Measurements from ENCODE around the gene ZNF101. TPM values are rescaled to one million over a fixed set of nuclear protein-coding genes. Genes with fewer than 3 reads are reported as not detected.
A peak's percentile ranks its signal among the peaks of the same experiment; 100 is the strongest.

Gene ZNF101
- total RNA-seq, 2 donors from 2014 or later: 53.2 to 62.9 TPM

- Histone ChIP-seq H3K27me3 (ENCODE audit: control insufficient read depth, insufficient read depth, low read length, poor library complexity, severe bottlenecking) (no peaks in the 10 kb centered on the region), H3K9me3 (ENCODE audit: control insufficient read depth, low read length) (no peaks in the 10 kb centered on the region), H3K4me3 (ENCODE audit: low read length) (no peak overlapping the region), H3K9ac (ENCODE audit: extremely low read depth, low read length, poor library complexity, severe bottlenecking) (no peak overlapping the region), H3K36me3 (ENCODE audit: control insufficient read depth, insufficient read depth, low read length) (peaks cover 67% of the 10 kb centered on the region), H3K4me1 (ENCODE audit: control insufficient read depth, insufficient read depth, low read length) (no peaks in the 10 kb centered on the region), H3K27ac (ENCODE audit: low read depth, low read length) (no peak overlapping the region)
- no peak for DNase-seq
- Mint-ChIP-seq H3K9me3 (no peaks in the 10 kb centered on the region), H3K4me1 (peaks cover 13% of the 10 kb centered on the region), H3K27me3 (ENCODE audit: insufficient read depth) (no peaks in the 10 kb centered on the region), H3K27ac (no peak overlapping the region), H3K36me3 (ENCODE audit: low read depth) (peaks cover 63% of the 10 kb centered on the region), H3K4me3 (no peak overlapping the region)
- WGBS, 2 experiments (ENCODE audit: insufficient coverage in 1 of 2, insufficient read length in 1 of 2): 93 to 99% methylated on average over 10 of the region's 10 CpGs
- TF ChIP-seq, protein P1, sequence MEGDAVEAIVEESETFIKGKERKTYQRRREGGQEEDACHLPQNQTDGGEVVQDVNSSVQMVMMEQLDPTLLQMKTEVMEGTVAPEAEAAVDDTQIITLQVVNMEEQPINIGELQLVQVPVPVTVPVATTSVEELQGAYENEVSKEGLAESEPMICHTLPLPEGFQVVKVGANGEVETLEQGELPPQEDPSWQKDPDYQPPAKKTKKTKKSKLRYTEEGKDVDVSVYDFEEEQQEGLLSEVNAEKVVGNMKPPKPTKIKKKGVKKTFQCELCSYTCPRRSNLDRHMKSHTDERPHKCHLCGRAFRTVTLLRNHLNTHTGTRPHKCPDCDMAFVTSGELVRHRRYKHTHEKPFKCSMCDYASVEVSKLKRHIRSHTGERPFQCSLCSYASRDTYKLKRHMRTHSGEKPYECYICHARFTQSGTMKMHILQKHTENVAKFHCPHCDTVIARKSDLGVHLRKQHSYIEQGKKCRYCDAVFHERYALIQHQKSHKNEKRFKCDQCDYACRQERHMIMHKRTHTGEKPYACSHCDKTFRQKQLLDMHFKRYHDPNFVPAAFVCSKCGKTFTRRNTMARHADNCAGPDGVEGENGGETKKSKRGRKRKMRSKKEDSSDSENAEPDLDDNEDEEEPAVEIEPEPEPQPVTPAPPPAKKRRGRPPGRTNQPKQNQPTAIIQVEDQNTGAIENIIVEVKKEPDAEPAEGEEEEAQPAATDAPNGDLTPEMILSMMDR (conservative IDR thresholded peaks at IDR 0.05): no peak
Measured at GRCh38 chr19:19657397-19657783, 11.2 kb upstream of the ZNF101 start.

DNA sequence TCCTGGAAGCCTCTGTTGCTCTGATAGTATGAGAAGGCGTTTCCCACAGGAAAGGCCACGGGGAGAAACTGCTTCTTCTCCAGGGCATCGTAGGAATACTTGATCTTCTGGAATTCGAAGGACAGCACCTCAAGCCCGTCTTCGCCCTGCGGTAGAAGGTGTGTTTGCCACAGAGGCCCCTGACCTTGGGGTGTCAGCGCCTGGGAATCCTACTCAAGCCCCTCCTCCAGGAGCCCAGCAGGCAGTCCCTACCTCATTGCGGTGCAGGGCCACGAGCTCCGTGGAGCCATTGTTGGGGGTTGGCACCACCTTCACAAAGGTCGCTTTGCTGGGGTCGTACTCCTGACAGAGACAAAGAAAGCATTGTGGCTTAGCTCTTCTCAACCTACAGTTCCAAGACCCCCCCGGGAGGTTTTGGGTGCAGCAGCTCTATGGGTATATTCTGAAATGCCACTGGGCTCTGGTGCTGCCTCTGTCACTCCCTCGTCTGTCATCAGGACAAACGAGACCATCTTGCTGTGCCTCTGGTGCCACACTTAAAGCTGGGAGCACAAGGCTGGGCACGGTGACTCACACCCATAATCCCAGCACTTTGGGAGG lies 8.9 kb upstream of the ZNF101 start:
- H3K36me3 ChIP-seq (ENCODE audit: control insufficient read depth, insufficient read depth, low read length): peaks cover 44% of the 10 kb centered on the region
- H3K4me1 ChIP-seq (ENCODE audit: control insufficient read depth, insufficient read depth, low read length): no peaks in the 10 kb centered on the region
- H3K36me3 Mint-ChIP-seq (ENCODE audit: low read depth): peaks cover 50% of the 10 kb centered on the region
- no peak overlapping the region for H3K27ac Mint-ChIP-seq
- peak; percentile 26 for DNase-seq
- H3K4me3 Mint-ChIP-seq: no peak overlapping the region
- H3K4me1 Mint-ChIP-seq: peaks cover 18% of the 10 kb centered on the region
- H3K27ac ChIP-seq (ENCODE audit: low read depth, low read length): no peak overlapping the region
- H3K4me3 ChIP-seq (ENCODE audit: low read length): no peak overlapping the region
- no peaks in the 10 kb centered on the region for H3K9me3 ChIP-seq (ENCODE audit: control insufficient read depth, low read length)
- peaks cover 2% of the 10 kb centered on the region for H3K9me3 Mint-ChIP-seq
- TF ChIP-seq, protein P1 (conservative IDR thresholded peaks at IDR 0.05): no peak
- H3K27me3 Mint-ChIP-seq (ENCODE audit: insufficient read depth): no peaks in the 10 kb centered on the region
- H3K9ac ChIP-seq (ENCODE audit: extremely low read depth, low read length, poor library complexity, severe bottlenecking): no peak overlapping the region
- 94 to 95% methylated on average over 17 of the region's 17 CpGs for WGBS, 2 experiments (ENCODE audit: insufficient coverage in 1 of 2, insufficient read length in 1 of 2)
- H3K27me3 ChIP-seq (ENCODE audit: control insufficient read depth, insufficient read depth, low read length, poor library complexity, severe bottlenecking): no peaks in the 10 kb centered on the region

- H3K36me3 ChIP-seq (ENCODE audit: control insufficient read depth, insufficient read depth, low read length): peaks cover 37% of the 10 kb centered on the region
- peaks cover 18% of the 10 kb centered on the region for H3K4me1 Mint-ChIP-seq
- peak overlapping the region; percentile 74 for H3K27ac Mint-ChIP-seq
- TF ChIP-seq, protein P1 (conservative IDR thresholded peaks at IDR 0.05): no peak
- H3K36me3 Mint-ChIP-seq (ENCODE audit: low read depth): peaks cover 39% of the 10 kb centered on the region
- no peak overlapping the region for H3K27ac ChIP-seq (ENCODE audit: low read depth, low read length)
- no peaks in the 10 kb centered on the region for H3K27me3 ChIP-seq (ENCODE audit: control insufficient read depth, insufficient read depth, low read length, poor library complexity, severe bottlenecking)
- peak overlapping the region; percentile 87 for H3K4me3 Mint-ChIP-seq
- H3K27me3 Mint-ChIP-seq (ENCODE audit: insufficient read depth): no peaks in the 10 kb centered on the region
- H3K4me1 ChIP-seq (ENCODE audit: control insufficient read depth, insufficient read depth, low read length): no peaks in the 10 kb centered on the region
- peak overlapping the region; percentile 77 for H3K4me3 ChIP-seq (ENCODE audit: low read length)
- H3K9me3 Mint-ChIP-seq: peaks cover 2% of the 10 kb centered on the region
- H3K9ac ChIP-seq (ENCODE audit: extremely low read depth, low read length, poor library complexity, severe bottlenecking): no peak overlapping the region
- WGBS, 2 experiments (ENCODE audit: insufficient coverage in 1 of 2, insufficient read length in 1 of 2): 92 to 94% methylated on average over 10 of the region's 10 CpGs
- no peak for DNase-seq
- H3K9me3 ChIP-seq (ENCODE audit: control insufficient read depth, low read length): no peaks in the 10 kb centered on the region
Measured at GRCh38 chr19:19661141-19661674, 7.4 kb upstream of the ZNF101 start.

All from endodermal cell (in vitro differentiated cells).